GM12874 (cell line): Measurements from ENCODE around the gene ANKRD23.

Source experiments
- TF ChIP-seq, protein P1 (sequence below): IDR thresholded peaks from 2 replicates; pipeline ENCODE4 v1.5.1; 2011; ENCODE audit warnings: low read depth, mild to moderate bottlenecking, control low read depth, low read length, moderate library complexity; ENCODE audit not compliant: insufficient read depth

The ANKRD23 gene

GRCh38 chr2:96813656-96814055, 30.2 kb downstream of the ANKRD23 start:
- TF ChIP-seq, protein P1, sequence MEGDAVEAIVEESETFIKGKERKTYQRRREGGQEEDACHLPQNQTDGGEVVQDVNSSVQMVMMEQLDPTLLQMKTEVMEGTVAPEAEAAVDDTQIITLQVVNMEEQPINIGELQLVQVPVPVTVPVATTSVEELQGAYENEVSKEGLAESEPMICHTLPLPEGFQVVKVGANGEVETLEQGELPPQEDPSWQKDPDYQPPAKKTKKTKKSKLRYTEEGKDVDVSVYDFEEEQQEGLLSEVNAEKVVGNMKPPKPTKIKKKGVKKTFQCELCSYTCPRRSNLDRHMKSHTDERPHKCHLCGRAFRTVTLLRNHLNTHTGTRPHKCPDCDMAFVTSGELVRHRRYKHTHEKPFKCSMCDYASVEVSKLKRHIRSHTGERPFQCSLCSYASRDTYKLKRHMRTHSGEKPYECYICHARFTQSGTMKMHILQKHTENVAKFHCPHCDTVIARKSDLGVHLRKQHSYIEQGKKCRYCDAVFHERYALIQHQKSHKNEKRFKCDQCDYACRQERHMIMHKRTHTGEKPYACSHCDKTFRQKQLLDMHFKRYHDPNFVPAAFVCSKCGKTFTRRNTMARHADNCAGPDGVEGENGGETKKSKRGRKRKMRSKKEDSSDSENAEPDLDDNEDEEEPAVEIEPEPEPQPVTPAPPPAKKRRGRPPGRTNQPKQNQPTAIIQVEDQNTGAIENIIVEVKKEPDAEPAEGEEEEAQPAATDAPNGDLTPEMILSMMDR = no peak

- TF ChIP-seq, protein P1 = no peak
Observed at GRCh38 chr2:96811917-96812316, 31.9 kb downstream of the ANKRD23 start.

DNA sequence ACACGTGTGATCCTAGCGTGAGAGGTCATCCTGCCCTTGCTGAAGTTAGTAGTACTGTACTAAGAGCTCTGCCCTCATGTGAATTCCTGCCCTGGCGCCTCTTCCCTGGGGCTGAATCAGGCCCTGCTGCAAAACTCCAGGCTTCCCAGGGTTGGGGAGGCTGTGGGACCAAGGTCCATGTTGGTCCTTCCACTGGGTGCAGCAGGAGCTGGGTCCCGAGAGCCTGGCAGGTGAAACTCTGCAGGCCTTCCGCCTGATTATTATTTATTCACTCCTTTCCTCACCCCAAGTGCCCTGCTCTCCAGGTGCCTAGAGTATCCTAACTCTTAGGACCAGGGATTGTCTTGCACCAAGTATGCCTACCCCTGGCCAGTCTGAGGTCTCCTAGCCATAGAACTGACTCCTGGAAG, 33.0 kb downstream of the ANKRD23 start:
- TF ChIP-seq, protein P1 = no peak

DNA sequence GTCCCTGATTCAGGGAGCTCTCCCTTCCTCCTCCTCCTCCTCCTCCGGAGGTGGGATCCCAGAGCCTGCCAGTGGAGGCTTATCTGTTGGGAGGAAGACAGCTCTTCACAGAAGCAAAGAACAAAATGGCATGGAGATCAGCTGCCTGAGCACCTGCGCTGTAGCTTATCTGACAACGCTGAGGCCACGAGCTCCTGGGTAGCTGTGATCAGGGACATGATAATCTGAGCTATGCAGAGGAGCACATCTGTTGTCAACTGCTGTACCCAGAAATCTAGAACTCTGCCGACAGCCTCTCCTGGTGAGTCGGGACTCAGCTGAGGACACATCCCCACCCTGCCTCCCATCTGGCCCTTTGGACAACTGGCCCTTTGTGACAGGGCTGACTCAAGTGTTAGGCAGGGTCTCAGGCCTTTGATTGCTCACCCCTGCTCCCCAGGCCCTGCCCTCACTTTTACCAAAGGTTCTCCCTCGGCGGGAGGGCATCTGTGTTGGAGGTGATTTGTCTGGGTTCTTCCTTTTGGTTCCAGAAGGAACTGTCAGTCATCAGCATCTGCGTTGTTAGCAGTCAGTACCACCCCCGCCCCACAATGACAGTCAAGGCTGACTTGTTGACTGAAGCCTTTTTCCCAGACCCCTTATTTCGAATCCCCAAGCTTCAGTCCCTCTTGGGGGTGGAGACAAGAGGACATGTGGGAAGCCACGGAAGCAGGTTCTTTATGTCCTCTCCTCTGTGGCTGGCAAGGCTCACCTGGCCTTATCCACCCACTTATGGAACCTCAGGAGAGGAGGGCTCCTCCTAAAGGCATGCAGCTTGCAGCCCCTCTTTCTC, 33.7 kb downstream of the ANKRD23 start:
- TF ChIP-seq, protein P1 = no peak

- TF ChIP-seq, protein P1 = no peak
Observed at GRCh38 chr2:96809216-96809882, 34.5 kb downstream of the ANKRD23 start.

DNA sequence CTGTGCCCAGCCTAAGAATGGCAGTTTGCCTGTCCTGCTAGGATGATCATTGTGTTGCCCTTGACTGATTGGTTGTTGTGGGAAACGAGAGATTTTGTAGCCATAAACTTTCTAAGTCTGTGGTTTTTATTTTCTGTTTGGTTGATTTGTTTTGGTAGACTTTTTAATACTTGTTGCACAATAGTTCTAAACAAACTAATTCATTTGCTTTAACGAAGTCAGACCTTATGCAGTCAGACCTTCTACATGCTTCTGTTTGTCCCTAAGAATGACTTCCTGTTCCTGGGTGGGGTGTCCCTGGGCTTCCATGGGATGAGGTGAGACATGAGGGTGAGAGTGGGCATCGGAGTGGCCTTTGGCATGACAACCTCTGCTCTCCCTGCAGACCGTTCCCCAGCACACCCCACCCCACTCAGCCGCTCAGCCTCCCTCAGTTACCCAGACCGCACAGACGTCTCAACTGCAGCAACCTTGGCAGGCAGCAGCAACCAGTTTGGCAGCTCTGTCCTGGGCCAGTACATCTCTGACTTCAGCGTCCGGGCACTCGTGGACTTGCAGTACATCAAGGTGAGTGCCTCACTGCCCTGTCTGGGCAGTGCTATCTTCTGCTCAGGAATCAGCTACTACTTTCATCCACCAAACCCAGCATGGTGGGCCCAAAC, 35.5 kb downstream of the ANKRD23 start:
- TF ChIP-seq, protein P1 = no peak

DNA sequence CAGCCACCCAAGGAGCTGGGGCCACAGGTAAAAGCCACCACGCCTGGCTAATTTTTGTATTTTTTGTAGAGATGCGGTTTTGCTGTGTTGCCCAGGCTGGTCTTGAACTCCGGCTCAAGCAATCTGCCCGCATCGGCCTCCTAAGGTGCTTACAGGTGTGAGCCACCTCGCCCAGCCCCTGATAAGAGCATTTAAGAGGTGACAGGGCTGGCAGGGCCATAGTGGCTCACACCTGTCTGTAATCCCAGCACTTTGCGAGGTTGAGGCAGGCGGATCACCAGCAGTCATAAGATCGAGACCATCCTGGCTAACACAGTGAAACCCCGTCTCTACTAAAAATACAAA, 36.7 kb downstream of the ANKRD23 start:
- TF ChIP-seq, protein P1 = no peak
